HepG2 (cell line): ENCODE data around the gene PPP2R5B. TPM values are rescaled to one million over a fixed set of nuclear protein-coding genes. Genes with fewer than 3 reads are reported as not detected.

Experiments
- ARID2 ChIP-seq: sonication (generic); formaldehyde crosslinking; IDR thresholded peaks from 2 replicates; pipeline ENCODE4 v1.8.1; 2022; ENCODE audit warnings: mild to moderate bottlenecking, missing genetic modification reagents, borderline replicate concordance
- CBX1 ChIP-seq: IDR thresholded peaks from one replicate; pipeline ENCODE4 v1.6.1; 2016; ENCODE audit warnings: antibody characterized with exemption, low read depth
- CERS6 ChIP-seq: sonication (generic); formaldehyde crosslinking; IDR thresholded peaks from 2 replicates; pipeline ENCODE4 v1.5.0; 2020; ENCODE audit warnings: missing genetic modification reagents
- E2F1 ChIP-seq: sonication (generic); formaldehyde crosslinking; IDR thresholded peaks from 2 replicates; pipeline ENCODE4 v1.5.0; 2020; ENCODE audit warnings: missing genetic modification reagents
- HHEX ChIP-seq: IDR thresholded peaks from 2 replicates; pipeline ENCODE4 v1.6.1; 2016; ENCODE audit warnings: control low read depth
- LCORL ChIP-seq, 2 experiments: fragments of 450-650 bp in 1 of 2; sonication (generic) in 1 of 2; formaldehyde crosslinking in 1 of 2; IDR thresholded peaks; 2 replicates each; pipeline versions ENCODE4 v1.5.0 to v1.6.1; 2017 to 2020; ENCODE audit warnings: antibody characterized with exemption in 1 of 2, missing genetic modification reagents in 1 of 2
- NFATC3 ChIP-seq: sonication (generic); formaldehyde crosslinking; IDR thresholded peaks from 2 replicates; pipeline ENCODE4 v1.5.1; 2020; ENCODE audit warnings: mild to moderate bottlenecking, missing genetic modification reagents
- NR0B2 ChIP-seq: sonication (generic); formaldehyde crosslinking; IDR thresholded peaks from 2 replicates; pipeline ENCODE4 v1.4.0; 2020; ENCODE audit warnings: mild to moderate bottlenecking, missing genetic modification reagents
- RARG ChIP-seq: sonication (generic); formaldehyde crosslinking; IDR thresholded peaks from 2 replicates; pipeline ENCODE4 v1.4.0; 2020; ENCODE audit warnings: low read depth, mild to moderate bottlenecking, missing genetic modification reagents
- RBM22 ChIP-seq: fragments of 200-400 bp; formaldehyde crosslinking; optimal IDR thresholded peaks from 2 replicates; pipeline ENCODE3; 2017; ENCODE audit warnings: mild to moderate bottlenecking, low read length, moderate library complexity
- THRA ChIP-seq: sonication (generic); formaldehyde crosslinking; IDR thresholded peaks from 2 replicates; pipeline ENCODE4 v1.4.0; 2020; ENCODE audit warnings: missing genetic modification reagents, borderline replicate concordance
- ZBTB33 ChIP-seq: sonication (generic); formaldehyde crosslinking; IDR thresholded peaks from 2 replicates; pipeline ENCODE4 v1.4.0; 2020; ENCODE audit warnings: missing genetic modification reagents
- ZBTB37 ChIP-seq: sonication (generic); formaldehyde crosslinking; IDR thresholded peaks from 2 replicates; pipeline ENCODE4 v1.4.0; 2020; ENCODE audit warnings: mild to moderate bottlenecking, missing genetic modification reagents
- ZBTB39 ChIP-seq: sonication (generic); formaldehyde crosslinking; IDR thresholded peaks from 2 replicates; pipeline ENCODE4 v1.5.0; 2020; ENCODE audit warnings: missing genetic modification reagents
- ZBTB7B ChIP-seq: sonication (generic); formaldehyde crosslinking; IDR thresholded peaks from 2 replicates; pipeline ENCODE4 v1.4.0; 2020; ENCODE audit warnings: missing genetic modification reagents
- ZNF17 ChIP-seq: sonication (generic); formaldehyde crosslinking; IDR thresholded peaks from 2 replicates; pipeline ENCODE4 v1.5.0; 2020; ENCODE audit warnings: mild to moderate bottlenecking, missing genetic modification reagents
- ZNF225 ChIP-seq: sonication (generic); formaldehyde crosslinking; IDR thresholded peaks from 2 replicates; pipeline ENCODE4 v1.4.0; 2020; ENCODE audit warnings: mild to moderate bottlenecking, missing genetic modification reagents
- ZNF879 ChIP-seq: sonication (generic); formaldehyde crosslinking; IDR thresholded peaks from 2 replicates; pipeline ENCODE4 v1.8.1; 2023; ENCODE audit warnings: missing genetic modification reagents
- polyA plus RNA-seq, 8 experiments: library from polyadenylated mRNA; depleted of rRNA in 3 of 8; stranded (reverse) in 7 of 8; unstranded in 1 of 8; fragments of >200 nt; fragmentation: Illumina TruSeq in 4 of 8; extraction: Trizol in 4 of 8; gene quantifications; 2 replicates each; pipeline versions ENCODE4 v1.2.1 to v1.2.3, GENCODE V29; 2011 to 2016; ENCODE audit warnings: low read depth in 4 of 8, missing spikeins in 1 of 8, mixed read lengths in 1 of 8; ENCODE audit not compliant: insufficient read depth in 1 of 8
- total RNA-seq, 5 experiments: library from RNA; depleted of rRNA; stranded (reverse); fragments of >200 nt; fragmentation: Illumina TruSeq; extraction: Trizol; gene quantifications; 2 replicates each; pipeline ENCODE4 v1.2.3, GENCODE V29; 2016; ENCODE audit warnings: low read depth in 1 of 5

The PPP2R5B gene
- total and polyA plus RNA-seq, 2 of the 13 experiments (the other 11 are each of a cell fraction or from before 2014, with no cell fraction given) = 2.3 to 8.3 TPM

- TF ChIP-seq NFATC3 (0 out of 2 replicates have a peak, but pooled peaks have one; percentile 15), ZBTB39 (CRISPR knock-in tag) (no peak), CERS6 (CRISPR knock-in tag) (no peak), NR0B2 (CRISPR knock-in tag) (peak; percentile 73; the same call in 1 of the 2 replicates), ZNF225 (CRISPR knock-in tag) (no peak), E2F1 (CRISPR knock-in tag) (peak; percentile 67; the same call in 1 of the 2 replicates), ZNF879 (CRISPR knock-in tag) (no peak), CBX1 (no peak), ARID2 (CRISPR knock-in tag) (no peak), HHEX (CRISPR knock-in tag) (no peak), THRA (CRISPR knock-in tag) (no peak), RBM22 (no peak), ZNF17 (no peak), ZBTB37 (CRISPR knock-in tag) (no peak), ZBTB33 (CRISPR knock-in tag) (no peak), RARG (CRISPR knock-in tag) (no peak), ZBTB7B (CRISPR knock-in tag) (no peak; the same call in 1 of the 2 replicates), LCORL (IDR thresholded peaks at IDR 0.05) (no peak), LCORL (CRISPR knock-in tag; IDR thresholded peaks at IDR 0.05) (peak; percentile 90)
These were observed at the start of gene PPP2R5B (continued) for GRCh38 chr11:64923944-64924909.
